Measurements from ENCODE around the gene OR10J5. TPM values are rescaled to one million over a fixed set of nuclear protein-coding genes. Genes with fewer than 3 reads are reported as not detected.

Gene OR10J5
- total RNA-seq, 1 experiment from 2014 or later, result not detected

GRCh38 chr1:159492575-159493323 is 43.1 kb downstream of the OR10J5 start:
- H3K27ac ChIP-seq (ENCODE audit: low read depth, low read length, poor library complexity, severe bottlenecking), result no peak overlapping the region
- H3K27me3 ChIP-seq (replicated peaks; ENCODE audit: insufficient read depth, low read depth, low read length, poor library complexity), result no peaks in the 10 kb centered on the region
- TF ChIP-seq CTCF (conservative IDR thresholded peaks at IDR 0.05; ENCODE audit: low read depth, low read length) (no peak), EZH2 (IDR thresholded peaks at IDR 0.05; ENCODE audit: borderline replicate concordance, low read depth, low read length, poor library complexity, severe bottlenecking) (no peak)
- no peak overlapping the region for H3K4me3 ChIP-seq (ENCODE audit: low read depth, low read length, poor library complexity, severe bottlenecking)
- POLR2A ChIA-PET (ENCODE audit: low non-redundant PET), result no interaction called here
- no peaks in the 10 kb centered on the region for H3K9me3 ChIP-seq (ENCODE audit: low read depth, low read length, poor library complexity, severe bottlenecking)
- no peak for DNase-seq (ENCODE audit: low spot score)
- intact Hi-C loops (cut with micrococcal nuclease; ENCODE audit: unreplicated experiment), result no loop called here
- CTCF ChIA-PET, result no interaction called here
- no peaks in the 10 kb centered on the region for H3K36me3 ChIP-seq (ENCODE audit: insufficient read depth, low read length, poor library complexity, severe bottlenecking)
- no peaks in the 10 kb centered on the region for H3K4me1 ChIP-seq (ENCODE audit: insufficient read depth, low read length, poor library complexity, severe bottlenecking)
- no TSS peak for BruUV-seq (replicated peaks)

Other genes with a start within 250 kb of the OR10J5 start
- gene FCER1A, start 233.7 kb downstream of the OR10J5 start, total RNA-seq (2021), result not detected in 2 replicates
- gene OR10J4, start 103.8 kb downstream of the OR10J5 start, total RNA-seq (2021), result not detected in 2 replicates
- not detected in 2 replicates for gene OR10J1, start 96.3 kb downstream of the OR10J5 start, total RNA-seq (2021)
- gene APCS, start 51.8 kb upstream of the OR10J5 start, total RNA-seq (2021), result not detected in 2 replicates
- gene CRP, start 178.6 kb upstream of the OR10J5 start, total RNA-seq (2021), result not detected in 2 replicates
- 27.9 and 31.0 TPM in 2 replicates for gene DUSP23, start 245.0 kb upstream of the OR10J5 start, total RNA-seq (2021)